CD4-positive, alpha-beta T cell treated with Interleukin-6 for 4 hours (primary cell): ENCODE data around the gene PACSIN2.

Experiments used
- DNase-seq: peaks from one replicate; pipeline ENCODE4 v3.0.0-alpha.2; 2020; ENCODE audit warnings: mixed read lengths

The PACSIN2 gene

DNA sequence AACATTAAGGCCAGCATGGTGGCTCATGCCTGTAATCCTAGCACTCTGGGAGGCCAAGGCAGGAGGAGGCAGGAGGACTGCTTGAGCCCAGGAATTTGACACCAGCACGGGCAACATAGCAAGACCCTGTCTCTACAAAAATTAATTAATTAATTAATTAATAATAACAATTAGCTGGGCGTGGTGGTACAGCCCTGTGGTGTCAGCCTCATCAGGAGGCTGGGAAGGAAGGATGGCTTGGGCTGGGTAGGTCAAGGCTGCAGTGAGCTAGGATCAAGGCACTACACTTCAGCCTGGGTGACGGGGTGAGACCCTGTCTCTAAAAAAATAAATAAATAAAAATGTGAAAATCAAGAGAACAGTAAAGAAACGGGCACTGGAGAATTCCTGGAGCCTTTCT is 159.2 kb downstream of the PACSIN2 start:
- DNase-seq: no peak

- no peak for DNase-seq
Observed at GRCh38 chr22:42855211-42855610, 159.7 kb downstream of the PACSIN2 start.

GRCh38 chr22:42848941-42849550 is 165.9 kb downstream of the PACSIN2 start:
- DNase-seq: no peak

GRCh38 chr22:42847110-42847509 is 167.8 kb downstream of the PACSIN2 start:
- DNase-seq: no peak

- no peak for DNase-seq
Observed at GRCh38 chr22:42844756-42845155, 170.2 kb downstream of the PACSIN2 start.

GRCh38 chr22:42842658-42843370 is 172.1 kb downstream of the PACSIN2 start:
- DNase-seq: no peak

- no peak for DNase-seq
Observed at GRCh38 chr22:42841444-42841843, 173.5 kb downstream of the PACSIN2 start.

- no peak for DNase-seq
Observed at GRCh38 chr22:42837556-42837955, 177.4 kb downstream of the PACSIN2 start.

DNA sequence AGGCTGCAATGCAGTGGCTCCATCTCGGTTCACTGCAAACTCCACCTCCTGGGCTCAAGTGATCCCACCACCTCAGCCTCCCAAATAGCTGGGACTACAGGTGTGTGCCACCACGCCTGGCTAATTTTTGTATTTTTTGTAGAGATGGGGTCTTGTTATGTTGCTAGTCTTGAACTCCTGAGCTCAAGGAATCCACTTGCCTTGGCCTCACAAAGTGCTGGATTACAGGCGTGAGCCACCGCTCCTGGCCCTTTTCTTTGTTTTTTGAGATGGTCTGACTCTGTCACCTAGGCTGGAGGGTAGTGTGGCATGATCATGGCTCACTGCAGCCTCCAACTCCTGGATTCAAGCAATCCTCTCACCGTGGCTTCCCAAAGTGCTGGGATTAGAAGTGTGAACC is 178.9 kb downstream of the PACSIN2 start:
- no peak for DNase-seq

- DNase-seq: no peak
Observed at GRCh38 chr22:42834177-42834949, 180.6 kb downstream of the PACSIN2 start.

- DNase-seq: no peak
Observed at GRCh38 chr22:42833104-42833503, 181.8 kb downstream of the PACSIN2 start.

GRCh38 chr22:42831712-42832111 is 183.2 kb downstream of the PACSIN2 start:
- no peak for DNase-seq

DNA sequence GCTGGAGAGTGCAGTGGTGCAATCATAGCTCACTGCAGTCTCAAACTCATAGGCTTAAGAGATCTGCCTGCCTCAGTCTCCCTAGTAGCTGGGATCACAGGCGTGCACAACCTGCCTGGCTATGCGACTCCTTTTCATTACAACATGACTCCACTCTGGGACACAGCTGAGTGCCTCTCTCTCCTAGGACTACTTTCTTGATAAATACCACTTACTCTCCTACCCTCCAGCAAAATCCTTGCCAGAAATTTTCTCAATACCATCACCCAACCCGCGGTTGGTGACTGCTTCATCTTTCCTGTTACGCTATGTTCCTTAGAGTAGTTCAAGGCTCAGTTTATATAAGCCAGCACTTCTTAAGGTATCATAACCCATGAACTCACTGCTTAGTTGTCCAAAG is 184.8 kb downstream of the PACSIN2 start:
- no peak for DNase-seq

DNA sequence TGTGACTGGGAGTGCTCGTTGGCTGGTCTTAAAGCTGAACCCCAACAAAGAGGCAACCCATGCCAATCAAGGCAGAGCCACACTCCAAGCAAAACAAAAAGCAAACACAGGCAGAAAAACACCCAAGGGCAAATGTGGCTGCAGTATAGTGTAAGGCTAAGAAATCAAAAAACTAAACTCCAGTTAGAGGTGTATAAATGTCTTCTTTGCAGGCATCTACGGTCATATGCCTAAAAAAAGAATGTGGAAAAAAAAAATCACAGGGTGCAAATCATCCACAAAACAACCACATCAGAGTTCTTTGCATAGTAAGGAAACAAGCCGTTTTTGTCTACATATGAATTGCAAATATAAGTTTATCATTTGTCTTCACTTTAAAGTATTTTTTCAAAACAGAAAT is 185.6 kb downstream of the PACSIN2 start:
- no peak for DNase-seq

GRCh38 chr22:42825796-42826195 is 189.2 kb downstream of the PACSIN2 start:
- DNase-seq: no peak

- no peak for DNase-seq
Observed at GRCh38 chr22:42821386-42821785, 193.6 kb downstream of the PACSIN2 start.

DNA sequence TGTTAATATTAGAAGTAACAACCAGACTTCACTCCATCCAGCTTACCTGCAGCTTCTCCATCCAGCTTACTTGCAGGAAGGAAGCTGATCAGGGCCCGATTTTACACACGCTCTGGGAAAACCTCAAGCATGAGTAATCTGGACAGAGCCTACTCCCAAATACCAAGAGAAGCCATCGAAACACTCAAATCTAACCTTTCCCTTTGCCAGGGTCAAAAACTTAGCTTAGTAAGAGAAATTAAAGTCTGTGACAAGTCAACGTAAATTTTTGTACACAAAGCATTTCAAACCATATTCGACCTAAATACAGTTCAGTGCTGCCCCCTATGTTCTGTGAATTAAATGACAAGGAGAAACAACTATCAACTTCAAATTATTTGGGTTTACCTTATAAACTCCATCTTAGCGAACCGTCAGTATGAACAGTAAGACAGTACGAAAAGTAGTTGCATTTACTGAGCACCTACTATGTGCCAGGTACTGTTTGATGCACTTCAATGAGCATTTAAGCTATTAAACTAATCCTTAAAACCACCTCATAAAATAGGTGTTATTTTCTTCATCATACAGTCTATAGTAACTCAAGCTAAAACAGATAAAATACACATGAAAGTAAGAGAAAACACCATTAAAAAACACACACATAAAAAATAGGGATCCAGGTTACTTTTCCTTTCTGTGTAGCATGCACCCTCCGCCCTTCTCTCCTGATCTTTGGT is 194.7 kb downstream of the PACSIN2 start:
- DNase-seq: no peak
